IPS-20b (cell line): ENCODE data around the gene TXNDC2.

Experiments used
- H3K27ac ChIP-seq: one replicate; pipeline ENCODE4 v1.5.1; 2013; ENCODE audit warnings: low read length
- H3K27me3 ChIP-seq: 2 replicates; pipeline ENCODE4 v1.6.1; 2013; ENCODE audit warnings: mild to moderate bottlenecking, low read length, inconsistent platforms; ENCODE audit not compliant: insufficient read depth
- H3K36me3 ChIP-seq: 2 replicates; pipeline ENCODE4 v1.6.1; 2013; ENCODE audit warnings: low read depth, mild to moderate bottlenecking, inconsistent platforms, low read length, moderate library complexity; ENCODE audit not compliant: insufficient read depth
- H3K4me1 ChIP-seq: 2 replicates; pipeline ENCODE4 v1.6.1; 2013; ENCODE audit warnings: mild to moderate bottlenecking, control low read depth, inconsistent platforms, low read length, moderate library complexity; ENCODE audit not compliant: insufficient read depth
- H3K4me3 ChIP-seq: 2 replicates; pipeline ENCODE4 v1.5.1; 2013; ENCODE audit warnings: mild to moderate bottlenecking, low read length, inconsistent platforms
- H3K9ac ChIP-seq: 2 replicates; pipeline ENCODE4 v1.6.1; 2013; ENCODE audit warnings: low read depth, mild to moderate bottlenecking, inconsistent platforms, low read length, moderate library complexity
- H3K9me3 ChIP-seq: 2 replicates; pipeline ENCODE4 v1.6.1; 2013; ENCODE audit warnings: mild to moderate bottlenecking, low read depth, low read length, inconsistent platforms; ENCODE audit not compliant: insufficient read depth

TXNDC2 gene

GRCh38 chr18:9918016-9918680 lies 32.4 kb downstream of the TXNDC2 start:
- H3K27ac ChIP-seq, result no peak overlapping the region
- no peaks in the 10 kb centered on the region for H3K9me3 ChIP-seq
- H3K4me1 ChIP-seq, result peaks cover 27% of the 10 kb centered on the region
- H3K4me3 ChIP-seq, result peak overlapping the region; percentile 18; the same call in 1 of the 2 replicates
- no peaks in the 10 kb centered on the region for H3K36me3 ChIP-seq
- no peaks in the 10 kb centered on the region for H3K27me3 ChIP-seq
- 0 out of 2 replicates have a peak overlapping the region, but pooled peaks have one; percentile 45 for H3K9ac ChIP-seq

GRCh38 chr18:9919564-9920232 lies 33.9 kb downstream of the TXNDC2 start:
- Histone ChIP-seq H3K27ac (no peak overlapping the region), H3K9me3 (no peaks in the 10 kb centered on the region), H3K4me3 (no peak overlapping the region), H3K9ac (no peak overlapping the region), H3K4me1 (peaks cover 27% of the 10 kb centered on the region), H3K27me3 (no peaks in the 10 kb centered on the region), H3K36me3 (no peaks in the 10 kb centered on the region)

- H3K9ac ChIP-seq, result no peak overlapping the region
- no peak overlapping the region for H3K27ac ChIP-seq
- no peaks in the 10 kb centered on the region for H3K27me3 ChIP-seq
- H3K4me3 ChIP-seq, result no peak overlapping the region
- no peaks in the 10 kb centered on the region for H3K36me3 ChIP-seq
- no peaks in the 10 kb centered on the region for H3K9me3 ChIP-seq
- H3K4me1 ChIP-seq, result peaks cover 29% of the 10 kb centered on the region
Observed at GRCh38 chr18:9922592-9923311, 37.0 kb downstream of the TXNDC2 start.

- Histone ChIP-seq H3K36me3 (no peaks in the 10 kb centered on the region), H3K27ac (no peak overlapping the region), H3K9ac (no peak overlapping the region), H3K27me3 (no peaks in the 10 kb centered on the region), H3K4me3 (no peak overlapping the region), H3K4me1 (peaks cover 35% of the 10 kb centered on the region), H3K9me3 (no peaks in the 10 kb centered on the region)
Observed at GRCh38 chr18:9924371-9924943, 38.7 kb downstream of the TXNDC2 start.

- H3K27ac ChIP-seq, result no peak overlapping the region
- H3K9me3 ChIP-seq, result no peaks in the 10 kb centered on the region
- no peaks in the 10 kb centered on the region for H3K36me3 ChIP-seq
- no peak overlapping the region for H3K9ac ChIP-seq
- H3K4me1 ChIP-seq, result peaks cover 37% of the 10 kb centered on the region
- no peaks in the 10 kb centered on the region for H3K27me3 ChIP-seq
- no peak overlapping the region for H3K4me3 ChIP-seq
Observed at GRCh38 chr18:9925369-9925768, 39.6 kb downstream of the TXNDC2 start.

- Histone ChIP-seq H3K4me1 (peaks cover 37% of the 10 kb centered on the region), H3K4me3 (no peak overlapping the region), H3K27me3 (no peaks in the 10 kb centered on the region), H3K9ac (no peak overlapping the region), H3K27ac (no peak overlapping the region), H3K9me3 (no peaks in the 10 kb centered on the region), H3K36me3 (no peaks in the 10 kb centered on the region)
Observed at GRCh38 chr18:9925795-9926194, 40.0 kb downstream of the TXNDC2 start.

GRCh38 chr18:9926223-9926894 lies 40.6 kb downstream of the TXNDC2 start:
- H3K4me1 ChIP-seq, result peaks cover 37% of the 10 kb centered on the region
- H3K27me3 ChIP-seq, result no peaks in the 10 kb centered on the region
- H3K9ac ChIP-seq, result no peak overlapping the region
- H3K36me3 ChIP-seq, result no peaks in the 10 kb centered on the region
- H3K27ac ChIP-seq, result no peak overlapping the region
- no peak overlapping the region for H3K4me3 ChIP-seq
- H3K9me3 ChIP-seq, result no peaks in the 10 kb centered on the region

- H3K4me1 ChIP-seq, result peaks cover 37% of the 10 kb centered on the region
Observed at GRCh38 chr18:9926977-9927376, 41.2 kb downstream of the TXNDC2 start.

GRCh38 chr18:9927392-9928063 lies 41.8 kb downstream of the TXNDC2 start:
- peaks cover 37% of the 10 kb centered on the region for H3K4me1 ChIP-seq
- no peak overlapping the region for H3K27ac ChIP-seq
- no peak overlapping the region for H3K4me3 ChIP-seq
- H3K27me3 ChIP-seq, result no peaks in the 10 kb centered on the region
- no peaks in the 10 kb centered on the region for H3K9me3 ChIP-seq
- H3K36me3 ChIP-seq, result peaks cover 9% of the 10 kb centered on the region; the same call in 1 of the 2 replicates
- no peak overlapping the region for H3K9ac ChIP-seq

More at GRCh38 chr18:9926977-9927376, 41.2 kb downstream of the TXNDC2 start:
- Histone ChIP-seq H3K4me3 (no peak overlapping the region), H3K9me3 (no peaks in the 10 kb centered on the region), H3K27ac (no peak overlapping the region), H3K36me3 (peaks cover 3% of the 10 kb centered on the region; the same call in 1 of the 2 replicates), H3K27me3 (no peaks in the 10 kb centered on the region), H3K9ac (no peak overlapping the region)

GRCh38 chr18:9928646-9929259 lies 43.0 kb downstream of the TXNDC2 start:
- H3K4me3 ChIP-seq, result no peak overlapping the region
- no peaks in the 10 kb centered on the region for H3K27me3 ChIP-seq
- peaks cover 37% of the 10 kb centered on the region for H3K4me1 ChIP-seq
- peaks cover 19% of the 10 kb centered on the region for H3K36me3 ChIP-seq
- H3K9ac ChIP-seq, result no peak overlapping the region
- peak overlapping the region; percentile 23 for H3K27ac ChIP-seq
- H3K9me3 ChIP-seq, result no peaks in the 10 kb centered on the region
